Loucy (cell line): Measurements from ENCODE around the gene ZBED4.

Source experiments
- H2AFZ ChIP-seq: fragments of 200-600 bp; sonication (generic); 2 replicates; pipeline ENCODE4 v1.6.0; 2016; ENCODE audit warnings: antibody characterized with exemption, mild to moderate bottlenecking, low read length, moderate library complexity
- H3F3A ChIP-seq: fragments of 200-600 bp; 2 replicates; pipeline ENCODE4 v1.6.0; 2016; ENCODE audit warnings: antibody characterized with exemption, low read depth, mild to moderate bottlenecking
- H3K27me3 ChIP-seq: fragments of 200-600 bp; sonication (generic); 2 replicates; pipeline ENCODE4 v1.6.1; 2014; ENCODE audit warnings: low read length, mild to moderate bottlenecking; ENCODE audit not compliant: insufficient read depth, poor library complexity, severe bottlenecking
- H3K36me3 ChIP-seq: fragments of 200-600 bp; sonication (generic); 2 replicates; pipeline ENCODE4 v1.6.1; 2016; ENCODE audit warnings: low read length; ENCODE audit not compliant: insufficient read depth
- H3K4me1 ChIP-seq: fragments of 200-600 bp; sonication (generic); 2 replicates; pipeline ENCODE4 v1.5.1; 2014; ENCODE audit warnings: low read length, mild to moderate bottlenecking; ENCODE audit not compliant: insufficient read depth, poor library complexity, severe bottlenecking
- H3K4me2 ChIP-seq: fragments of 200-600 bp; sonication (generic); 2 replicates; pipeline ENCODE4 v1.6.0; 2014; ENCODE audit warnings: antibody characterized with exemption, low read length, low read depth, mild to moderate bottlenecking; ENCODE audit not compliant: poor library complexity, severe bottlenecking
- H3K4me3 ChIP-seq: fragments of 200-600 bp; sonication (generic); 2 replicates; pipeline ENCODE4 v1.5.1; 2014; ENCODE audit warnings: low read length, mild to moderate bottlenecking, mixed read lengths; ENCODE audit not compliant: poor library complexity, severe bottlenecking
- H3K79me2 ChIP-seq: fragments of 200-600 bp; sonication (generic); 2 replicates; pipeline ENCODE4 v1.6.1; 2014; ENCODE audit warnings: low read length; ENCODE audit not compliant: insufficient read depth
- H3K9ac ChIP-seq: fragments of 200-600 bp; sonication (generic); 2 replicates; pipeline ENCODE4 v1.6.0; 2014; ENCODE audit warnings: mild to moderate bottlenecking, low read depth, low read length, moderate library complexity; ENCODE audit not compliant: poor library complexity, severe bottlenecking
- H3K9me2 ChIP-seq: fragments of 200-600 bp; sonication (generic); replicated peaks from 2 replicates; pipeline ENCODE4 v1.6.1; 2016; ENCODE audit warnings: low read depth, low read length, mixed read lengths
- H3K9me3 ChIP-seq: fragments of 200-600 bp; sonication (generic); 2 replicates; pipeline ENCODE4 v1.6.1; 2014; ENCODE audit warnings: mild to moderate bottlenecking, antibody characterized with exemption, low read length, low read depth; ENCODE audit not compliant: insufficient read depth
- H4K20me1 ChIP-seq: fragments of 200-600 bp; sonication (generic); 2 replicates; pipeline ENCODE4 v1.6.0; 2014; ENCODE audit warnings: antibody characterized with exemption, low read length, mild to moderate bottlenecking; ENCODE audit not compliant: insufficient read depth, poor library complexity, severe bottlenecking
- CTCF ChIP-seq: fragments of 200-600 bp; sonication (generic); conservative IDR thresholded peaks from 2 replicates; pipeline ENCODE4 v1.5.1; 2014; ENCODE audit warnings: mild to moderate bottlenecking, antibody characterized with exemption, low read length
- EZH2phosphoT487 ChIP-seq: fragments of 200-600 bp; IDR thresholded peaks from 2 replicates; pipeline ENCODE4 v1.6.1; 2018; ENCODE audit warnings: antibody characterized with exemption, mild to moderate bottlenecking, moderate library complexity, borderline replicate concordance

ZBED4 gene

GRCh38 chr22:49855251-49855911 lies 1.7 kb downstream of the ZBED4 start:
- H2AFZ ChIP-seq, result no peak overlapping the region
- TF ChIP-seq CTCF, result no peak
- no peak for TF ChIP-seq EZH2phosphoT487
- H3K4me1 ChIP-seq, result peaks cover 68% of the 10 kb centered on the region
- no peaks in the 10 kb centered on the region for H3K9me2 ChIP-seq
- H3K9ac ChIP-seq, result peak overlapping the region; percentile 90
- H3K36me3 ChIP-seq, result no peaks in the 10 kb centered on the region
- H3F3A ChIP-seq, result peaks cover 9% of the 10 kb centered on the region
- H3K4me3 ChIP-seq, result peak overlapping the region; percentile 79
- no peaks in the 10 kb centered on the region for H3K27me3 ChIP-seq
- H4K20me1 ChIP-seq, result peaks cover 59% of the 10 kb centered on the region
- H3K4me2 ChIP-seq, result peak overlapping the region; percentile 90
- peaks cover 77% of the 10 kb centered on the region for H3K79me2 ChIP-seq
- no peaks in the 10 kb centered on the region for H3K9me3 ChIP-seq

GRCh38 chr22:49856343-49856742 lies 2.7 kb downstream of the ZBED4 start:
- Histone ChIP-seq H3K4me3 (peak overlapping the region; percentile 79), H3K4me2 (peak overlapping the region; percentile 90), H3K9ac (peak overlapping the region; percentile 90)

GRCh38 chr22:49856766-49857618 lies 3.3 kb downstream of the ZBED4 start:
- peak overlapping the region; percentile 79 for H3K4me3 ChIP-seq
- no peaks in the 10 kb centered on the region for H3K9me3 ChIP-seq
- H3F3A ChIP-seq, result peaks cover 9% of the 10 kb centered on the region
- peaks cover 80% of the 10 kb centered on the region for H3K79me2 ChIP-seq
- H2AFZ ChIP-seq, result no peak overlapping the region
- peak overlapping the region; percentile 48 for H3K9ac ChIP-seq
- H3K4me2 ChIP-seq, result peak overlapping the region; percentile 90
- H3K27me3 ChIP-seq, result no peaks in the 10 kb centered on the region
- H3K36me3 ChIP-seq, result no peaks in the 10 kb centered on the region
- no peak for TF ChIP-seq CTCF
- peaks cover 75% of the 10 kb centered on the region for H4K20me1 ChIP-seq
- no peaks in the 10 kb centered on the region for H3K9me2 ChIP-seq
- peaks cover 59% of the 10 kb centered on the region for H3K4me1 ChIP-seq

More at GRCh38 chr22:49856343-49856742, 2.7 kb downstream of the ZBED4 start:
- Histone ChIP-seq H3K79me2 (peaks cover 77% of the 10 kb centered on the region), H3K9me3 (no peaks in the 10 kb centered on the region), H2AFZ (no peak overlapping the region), H4K20me1 (peaks cover 69% of the 10 kb centered on the region), H3K4me1 (peaks cover 59% of the 10 kb centered on the region), H3K27me3 (no peaks in the 10 kb centered on the region), H3K9me2 (no peaks in the 10 kb centered on the region), H3K36me3 (no peaks in the 10 kb centered on the region), H3F3A (peaks cover 9% of the 10 kb centered on the region)
- TF ChIP-seq CTCF (no peak), EZH2phosphoT487 (no peak)
